HCT116 (cell line): Measurements from ENCODE around the gene ALDH1A2. TPM values are rescaled to one million over a fixed set of nuclear protein-coding genes. Genes with fewer than 3 reads are reported as not detected.
A peak's percentile ranks its signal among the peaks of the same experiment; 100 is the strongest.

Experiments
- ATAC-seq: fragments of 200-7000 bp; cut with Tn5 transposase; 2 replicates; pipeline ENCODE4 v1.9.1; 2020; ENCODE audit warnings: mild to moderate bottlenecking, moderate library complexity
- Bru-seq: library from RNA; stranded (reverse); fragments of 400-500 nt; gene quantifications from one replicate; lab custom pipeline; 2021; lab: Mats Ljungman, UMichigan
- BruChase-seq, 2 experiments: library from RNA; stranded (reverse); fragments of 400-500 nt; gene quantifications; one replicate each; lab custom pipeline; 2021; lab: Mats Ljungman, UMichigan
- BruUV-seq: library from RNA; stranded (reverse); fragments of 400-500 nt; replicated peaks from 2 replicates; lab custom pipeline; 2021; lab: Mats Ljungman, UMichigan
- CTCF ChIA-PET: fragments of 300-600 bp; sonication (Branson Sonifier 250); formaldehyde crosslinking; loops from one replicate; lab custom pipeline; 2021; ENCODE audit warnings: antibody characterized with exemption; lab: Charles Lee
- POLR2A ChIA-PET: fragments of 300-600, 350-600 bp; sonication (Branson Sonifier 250); formaldehyde crosslinking; loops from one replicate; lab custom pipeline; 2021; ENCODE audit warnings: antibody characterized with exemption; lab: Charles Lee
- RAD21 ChIA-PET, 2 experiments: fragments of 300-600 bp; sonication (Branson Sonifier 250); formaldehyde crosslinking; loops; one replicate each; lab custom pipeline; 2023; ENCODE audit warnings: low total read pairs in 2 of 2; ENCODE audit not compliant: uncharacterized antibody in 2 of 2, unreplicated experiment in 2 of 2, low non-redundant PET in 1 of 2; lab: Charles Lee
- DNase-seq: peaks from one replicate; pipeline ENCODE4 v3.0.0-alpha.2; 2010; ENCODE audit warnings: low read depth, low spot score
- H2AFZ ChIP-seq: fragments of 200-600 bp; shearing (Covaris generic), sonication (generic); 2 replicates; pipeline ENCODE4 v1.6.1; 2017; ENCODE audit warnings: low read depth, mixed run types, mixed read lengths, antibody characterized with exemption, low read length; ENCODE audit not compliant: poor library complexity, severe bottlenecking
- H3K27ac ChIP-seq: 2 replicates; pipeline ENCODE4 v1.5.1; 2012; ENCODE audit warnings: low read depth, low read length
- H3K27me3 ChIP-seq: fragments of 200-600 bp; sonication (generic); 2 replicates; pipeline ENCODE4 v1.6.1; 2016; ENCODE audit warnings: mixed run types, low read length, mixed read lengths; ENCODE audit not compliant: insufficient read depth
- H3K36me3 ChIP-seq, 2 experiments: fragments of 200-500 bp in 1 of 2; fragments of 200-600 bp in 1 of 2; sonication (Bioruptor generic) in 1 of 2; sonication (generic) in 1 of 2; 2 replicates each; pipeline versions ENCODE4 v1.5.1 to v1.6.1; 2014 to 2016; ENCODE audit warnings: low read length in 2 of 2, inconsistent platforms in 1 of 2, mixed read lengths in 1 of 2, mixed run types in 1 of 2; ENCODE audit not compliant: insufficient read depth in 2 of 2, control insufficient read depth in 1 of 2
- H3K4me1 ChIP-seq, 2 experiments: fragments of 200-600 bp in 1 of 2; sonication (generic) in 1 of 2; 2 replicates each; pipeline versions ENCODE4 v1.5.1 to v1.6.1; 2012 to 2017; ENCODE audit warnings: low read length in 2 of 2, inconsistent platforms in 1 of 2, mild to moderate bottlenecking in 1 of 2, mixed read lengths in 1 of 2, mixed run types in 1 of 2, moderate library complexity in 1 of 2; ENCODE audit not compliant: insufficient read depth in 2 of 2, control insufficient read depth in 1 of 2
- H3K4me2 ChIP-seq: fragments of 200-600 bp; sonication (generic); 2 replicates; pipeline ENCODE4 v1.6.1; 2017; ENCODE audit warnings: mixed run types, low read length, mixed read lengths
- H3K4me3 ChIP-seq, 2 experiments: fragments of 200-600 bp in 1 of 2; sonication (generic) in 1 of 2; replicated peaks in 1 of 2; 2 replicates each; pipeline ENCODE4 v1.5.1; 2011 to 2016; ENCODE audit warnings: low read length in 2 of 2, control low read depth in 1 of 2, low read depth in 1 of 2, mild to moderate bottlenecking in 1 of 2, mixed read lengths in 1 of 2, mixed run types in 1 of 2
- H3K79me2 ChIP-seq: fragments of 200-600 bp; sonication (generic); 2 replicates; pipeline ENCODE4 v1.6.1; 2017; ENCODE audit warnings: mild to moderate bottlenecking, mixed run types, low read length, moderate library complexity, mixed read lengths; ENCODE audit not compliant: insufficient read depth
- H3K9ac ChIP-seq: fragments of 200-600 bp; sonication (generic); 2 replicates; pipeline ENCODE4 v1.6.1; 2016; ENCODE audit warnings: low read length, mixed read lengths
- H3K9me2 ChIP-seq: fragments of 200-600 bp; sonication (generic), shearing (Covaris generic); 2 replicates; pipeline ENCODE4 v1.6.1; 2017; ENCODE audit warnings: mixed run types, mild to moderate bottlenecking, moderate library complexity; ENCODE audit not compliant: insufficient read depth
- H3K9me3 ChIP-seq, 2 experiments: fragments of 200-500 bp in 1 of 2; fragments of 200-600 bp in 1 of 2; sonication (Bioruptor generic) in 1 of 2; sonication (generic) in 1 of 2; 2 replicates each; pipeline ENCODE4 v1.6.1; 2014 to 2017; ENCODE audit warnings: low read length in 2 of 2, mixed read lengths in 2 of 2, inconsistent platforms in 1 of 2, low read depth in 1 of 2, mild to moderate bottlenecking in 1 of 2, mixed run types in 1 of 2, moderate library complexity in 1 of 2; ENCODE audit not compliant: control insufficient read depth in 1 of 2, insufficient read depth in 1 of 2
- H4K20me1 ChIP-seq: fragments of 200-600 bp; sonication (generic), shearing (Covaris generic); 2 replicates; pipeline ENCODE4 v1.6.1; 2017; ENCODE audit warnings: mixed run types, mild to moderate bottlenecking, moderate library complexity; ENCODE audit not compliant: insufficient read depth
- ATF3 ChIP-seq: IDR thresholded peaks from 2 replicates; pipeline ENCODE4 v1.6.1; 2012
- CBX3 ChIP-seq: IDR thresholded peaks from 2 replicates; pipeline ENCODE4 v1.6.1; 2012; ENCODE audit warnings: low read depth
- CEBPB ChIP-seq: IDR thresholded peaks from 2 replicates; pipeline ENCODE4 v1.6.1; 2012; ENCODE audit warnings: low read depth
- CTCF ChIP-seq, 3 experiments: fragments of 200-600 bp in 1 of 3; sonication (generic) in 1 of 3; IDR thresholded peaks in 2 of 3; conservative IDR thresholded peaks in 1 of 3; 2 replicates each; pipeline ENCODE4 v1.5.1; 2012 to 2017; ENCODE audit warnings: low read depth in 2 of 3, low read length in 2 of 3, antibody characterized with exemption in 1 of 3, borderline replicate concordance in 1 of 3, control low read depth in 1 of 3, mild to moderate bottlenecking in 1 of 3, mixed read lengths in 1 of 3, mixed run types in 1 of 3, moderate library complexity in 1 of 3; ENCODE audit not compliant: insufficient read depth in 1 of 3
- EGR1 ChIP-seq: IDR thresholded peaks from 2 replicates; pipeline ENCODE4 v1.6.1; 2012; ENCODE audit warnings: low read depth
- ELF1 ChIP-seq: IDR thresholded peaks from 2 replicates; pipeline ENCODE4 v1.6.1; 2012; ENCODE audit warnings: low read depth, borderline replicate concordance
- EZH2 ChIP-seq: fragments of 200-600 bp; sonication (generic); IDR thresholded peaks from 2 replicates; pipeline ENCODE4 v1.6.1; 2017; ENCODE audit warnings: antibody characterized with exemption, mixed run types
- EZH2phosphoT487 ChIP-seq: fragments of 200-600 bp; IDR thresholded peaks from 2 replicates; pipeline ENCODE4 v1.6.1; 2018; ENCODE audit warnings: antibody characterized with exemption, borderline replicate concordance
- JUND ChIP-seq: IDR thresholded peaks from 2 replicates; pipeline ENCODE4 v1.6.1; 2012
- MAX ChIP-seq: IDR thresholded peaks from 2 replicates; pipeline ENCODE4 v1.6.1; 2012
- POLR2A ChIP-seq: IDR thresholded peaks from 2 replicates; pipeline ENCODE4 v1.7.0; 2011; ENCODE audit warnings: borderline replicate concordance; ENCODE audit not compliant: insufficient read depth, insufficient read length; ENCODE audit errors: extremely low read depth
- POLR2AphosphoS5 ChIP-seq: IDR thresholded peaks from 2 replicates; pipeline ENCODE4 v1.6.1; 2011; ENCODE audit warnings: mild to moderate bottlenecking, low read depth, low read length, moderate library complexity
- RAD21 ChIP-seq: IDR thresholded peaks from 2 replicates; pipeline ENCODE4 v1.6.1; 2012; ENCODE audit warnings: low read depth, mild to moderate bottlenecking
- REST ChIP-seq: IDR thresholded peaks from 2 replicates; pipeline ENCODE4 v1.6.1; 2012; ENCODE audit warnings: low read depth
- SIN3A ChIP-seq: IDR thresholded peaks from 2 replicates; pipeline ENCODE4 v1.6.1; 2012; ENCODE audit warnings: low read depth
- SP1 ChIP-seq: IDR thresholded peaks from 2 replicates; pipeline ENCODE4 v1.6.1; 2012; ENCODE audit warnings: low read depth
- SRF ChIP-seq: IDR thresholded peaks from 2 replicates; pipeline ENCODE4 v1.6.1; 2012; ENCODE audit warnings: low read depth
- YY1 ChIP-seq: IDR thresholded peaks from 2 replicates; pipeline ENCODE4 v1.6.1; 2011; ENCODE audit warnings: low read length, low read depth, moderate library complexity, mild to moderate bottlenecking; ENCODE audit not compliant: insufficient replicate concordance; ENCODE audit errors: extremely low read depth
- ZBTB33 ChIP-seq: IDR thresholded peaks from 2 replicates; pipeline ENCODE4 v1.6.1; 2011; ENCODE audit warnings: mild to moderate bottlenecking, low read length, moderate library complexity; ENCODE audit not compliant: insufficient replicate concordance; ENCODE audit errors: extremely low read depth
- intact Hi-C: fragments of 100-400 bp; cut with micrococcal nuclease; formaldehyde crosslinking; loops from 2 replicates; pipeline ENCODE4 v1.10.0; 2022
- long read RNA-seq: library from polyadenylated mRNA; unstranded; transcript quantifications from one replicate; pipeline ENCODE4 v2.0.0, GENCODE V29; 2021; ENCODE audit not compliant: unreplicated experiment
- polyA plus RNA-seq: library from polyadenylated mRNA; unstranded; fragments of >200 nt; gene quantifications from 2 replicates; pipeline ENCODE4 v1.2.1, GENCODE V29; 2012; ENCODE audit warnings: missing spikeins
- total RNA-seq: library from RNA; stranded (reverse); gene quantifications from one replicate; pipeline ENCODE4 v1.2.1, GENCODE V29; 2021; ENCODE audit not compliant: unreplicated experiment

Gene ALDH1A2
- total RNA-seq = 1.7 TPM
- polyA plus RNA-seq = 1.0 and 1.2 TPM in 2 replicates
- Bru-seq, nascent RNA = percentile 25 among the genes with signal in this experiment
- percentile 23 among the genes with signal in this experiment for BruChase-seq, experiment 1, labeled RNA remaining after a 6-hour chase
- percentile 38 among the genes with signal in this experiment for BruChase-seq, experiment 2, labeled RNA remaining after a 2-hour chase
- long read RNA-seq = 0 reads

- ChIA-PET RAD21 (no interaction called here), CTCF (interaction anchor here (1.4 to 3.0 kb wide), 5 partner anchors 10 to 505 kb away, joined by 3 to 38 read pairs (median 6); no protein-coding TSS in a partner anchor), POLR2A (no interaction called here)
- Histone ChIP-seq H3K4me1 (peaks cover 0 to 7% of the 10 kb centered on the region in 2 experiments; a peak in 1 of 4 replicates), H3K27me3 (no peaks in the 10 kb centered on the region), H3K9ac (no peak within 1 kb of the TSS), H3K9me3 (no peaks in the 10 kb centered on the region), H3K27ac (no peak within 1 kb of the TSS), H3K4me3 (0 out of 4 replicates have a peak within 1 kb of the TSS, but pooled peaks of 1 of the 2 experiments have one; percentile 17), H2AFZ (peak within 1 kb of the TSS; percentile 92), H4K20me1 (no peaks in the 10 kb centered on the region), H3K9me2 (no peaks in the 10 kb centered on the region), H3K36me3 (no peaks in the 10 kb centered on the region), H3K4me2 (peak within 1 kb of the TSS; percentile 59), H3K79me2 (no peaks in the 10 kb centered on the region)
- ATAC-seq = no peak
- BruUV-seq = no TSS peak
- no peak for DNase-seq
- intact Hi-C loops = loop anchor here (2.0 kb wide), 1 partner anchor 315 kb away; no protein-coding TSS in a partner anchor
- no peak for TF ChIP-seq JUND
- no peak for TF ChIP-seq EGR1
- TF ChIP-seq RAD21 = no peak
- TF ChIP-seq CBX3 = no peak
- TF ChIP-seq POLR2A = no peak
- no peak for TF ChIP-seq POLR2AphosphoS5
- no peak for TF ChIP-seq MAX
- TF ChIP-seq REST = no peak
- TF ChIP-seq ATF3 = no peak
- TF ChIP-seq ZBTB33 = no peak
- no peak for TF ChIP-seq EZH2phosphoT487
- TF ChIP-seq CEBPB = no peak
- no peak for TF ChIP-seq ELF1
- TF ChIP-seq CTCF (IDR thresholded peaks at IDR 0.05 in 2 of 3, conservative IDR thresholded peaks at IDR 0.05 in 1 of 3; ENCODE audit: borderline replicate concordance in 1 of 3, insufficient read depth in 1 of 3, low read depth in 2 of 3, low read length in 2 of 3) = no peak
- TF ChIP-seq SP1 = no peak
- TF ChIP-seq SIN3A = no peak
- TF ChIP-seq SRF = no peak
- TF ChIP-seq YY1 = no peak
- no peak for TF ChIP-seq EZH2
Observed at GRCh38 chr15:58065445-58066041, at the start of gene ALDH1A2. Gene ALDH1A2 (minus strand): TSS chr15:58065711. CDS start chr15:58065650, 61 bp downstream.
